GM12865 (cell line): ENCODE data around the gene MYD88.

Experiments used
- DNase-seq: peaks from one replicate; pipeline ENCODE4 v3.0.0; 2010; ENCODE audit warnings: low read depth
- H3K4me3 ChIP-seq: 2 replicates; pipeline ENCODE4 v1.5.1; 2011; ENCODE audit warnings: mild to moderate bottlenecking, low read depth, low read length, control low read depth
- CTCF ChIP-seq: IDR thresholded peaks from 2 replicates; pipeline ENCODE4 v1.5.1; 2011; ENCODE audit warnings: low read length, control low read depth, low read depth, inconsistent platforms; ENCODE audit not compliant: insufficient read depth; ENCODE audit errors: missing control alignments

MYD88 gene

GRCh38 chr3:38146504-38146903 is 8.0 kb downstream of the MYD88 start:
- no peak overlapping the region for H3K4me3 ChIP-seq
- TF ChIP-seq CTCF, result no peak
- no peak for DNase-seq

DNA sequence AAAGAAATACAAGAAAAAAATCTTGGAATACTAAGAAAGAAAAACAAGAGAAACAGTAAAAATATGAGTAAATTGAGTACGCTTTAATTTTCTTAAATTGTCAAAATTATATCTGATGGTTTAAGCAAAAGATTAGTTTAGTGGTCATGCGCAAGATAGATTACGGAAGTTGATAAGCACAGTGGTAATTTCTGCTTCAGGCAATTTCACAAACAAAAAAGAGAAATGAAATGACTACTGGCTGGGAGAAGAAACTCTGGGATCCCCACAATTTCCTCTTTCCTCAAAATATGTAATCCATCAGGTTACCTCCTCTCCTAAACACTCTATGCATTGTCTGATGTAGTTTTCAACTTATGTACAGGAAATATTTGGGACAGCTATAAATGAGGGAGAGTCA is 9.0 kb downstream of the MYD88 start:
- TF ChIP-seq CTCF, result no peak
- DNase-seq, result no peak
- no peak overlapping the region for H3K4me3 ChIP-seq

- DNase-seq, result no peak
- TF ChIP-seq CTCF, result no peak
- no peak overlapping the region for H3K4me3 ChIP-seq
Measured at GRCh38 chr3:38148311-38148882, 9.9 kb downstream of the MYD88 start.

DNA sequence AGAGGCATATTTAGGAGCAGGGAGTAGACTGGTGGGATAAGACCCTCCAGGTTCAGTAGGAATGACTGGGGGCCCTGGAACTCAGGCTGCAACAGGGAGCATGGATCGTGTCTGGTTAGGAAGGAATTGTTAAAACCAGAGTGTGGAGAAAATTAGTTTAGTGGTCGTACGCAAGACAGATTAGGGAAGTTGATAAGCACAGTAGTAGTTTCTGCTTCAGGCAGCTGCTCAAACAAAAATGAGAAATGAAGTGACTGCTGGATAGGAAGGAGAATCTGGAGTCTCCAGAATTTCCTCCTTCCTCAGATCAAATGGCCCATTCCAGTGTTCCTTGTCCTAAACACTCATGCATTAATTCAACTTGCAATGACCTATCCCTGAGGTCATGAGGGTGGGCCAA is 11.2 kb downstream of the MYD88 start:
- TF ChIP-seq CTCF, result no peak
- DNase-seq, result no peak
- H3K4me3 ChIP-seq, result no peak overlapping the region

GRCh38 chr3:38150780-38151528 is 12.5 kb downstream of the MYD88 start:
- no peak for DNase-seq
- TF ChIP-seq CTCF, result no peak
- no peak overlapping the region for H3K4me3 ChIP-seq

- H3K4me3 ChIP-seq, result no peak overlapping the region
- no peak for DNase-seq
- no peak for TF ChIP-seq CTCF
Measured at GRCh38 chr3:38151667-38152265, 13.3 kb downstream of the MYD88 start.
